ENCODE data around the gene CNIH3. TPM values are rescaled to one million over a fixed set of nuclear protein-coding genes. Genes with fewer than 3 reads are reported as not detected.

CNIH3 gene
- total and polyA plus RNA-seq, 10 of the 15 experiments (the other 5 are each of a cell fraction or from before 2014, with no cell fraction given) = 0.77 to 5.8 (median 1.8) TPM

DNA sequence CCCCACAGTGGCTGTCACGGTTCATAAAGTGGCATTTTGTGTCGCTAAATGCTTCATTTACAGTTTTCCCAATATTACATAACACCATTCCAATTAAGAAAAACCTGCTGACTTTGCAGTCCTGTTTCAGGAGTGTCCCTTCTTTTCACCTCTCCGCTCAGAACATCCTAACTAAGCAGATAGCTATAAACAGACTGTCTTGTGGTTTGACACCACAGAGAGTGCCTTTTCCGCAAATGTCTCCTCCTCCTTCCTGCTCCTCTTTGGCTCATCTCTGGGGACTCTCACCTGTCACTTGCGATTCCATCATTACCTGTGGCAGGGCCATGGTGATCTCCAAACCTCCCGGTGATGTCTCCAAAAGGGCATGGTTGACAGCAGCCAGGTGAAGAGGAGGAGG, 119.0 kb downstream of the CNIH3 start (continued):
- TF ChIP-seq SMAD1 (IDR thresholded peaks at IDR 0.05; ENCODE audit: low read depth, partially characterized antibody) (no peak), PML (IDR thresholded peaks at IDR 0.05; ENCODE audit: low read length) (no peak), POLR2AphosphoS2 (IDR thresholded peaks at IDR 0.05; ENCODE audit: low read depth, low read length) (no peak), CBX3 (IDR thresholded peaks at IDR 0.05; ENCODE audit: borderline replicate concordance, low read depth) (no peak), KAT2A (conservative IDR thresholded peaks at IDR 0.05; ENCODE audit: control insufficient read depth, low read depth, low read length) (no peak), MXI1 (IDR thresholded peaks at IDR 0.05; ENCODE audit: low read depth, low read length) (no peak), ESRRA (IDR thresholded peaks at IDR 0.05; ENCODE audit: low read length) (no peak), ETV6 (conservative IDR thresholded peaks at IDR 0.05 in 1 of 2, IDR thresholded peaks at IDR 0.05 in 1 of 2; ENCODE audit: borderline replicate concordance in 1 of 2, low read depth in 1 of 2) (no peak; a peak in 1 of 4 replicates), GABPA (IDR thresholded peaks at IDR 0.05; ENCODE audit: low read depth) (no peak), BCL11A (IDR thresholded peaks at IDR 0.05; ENCODE audit: low read depth, low read length) (no peak), ASH2L (IDR thresholded peaks at IDR 0.05; ENCODE audit: borderline replicate concordance, low read depth) (no peak), LARP7 (IDR thresholded peaks at IDR 0.05) (no peak)
- TF ChIP-seq, protein P1, sequence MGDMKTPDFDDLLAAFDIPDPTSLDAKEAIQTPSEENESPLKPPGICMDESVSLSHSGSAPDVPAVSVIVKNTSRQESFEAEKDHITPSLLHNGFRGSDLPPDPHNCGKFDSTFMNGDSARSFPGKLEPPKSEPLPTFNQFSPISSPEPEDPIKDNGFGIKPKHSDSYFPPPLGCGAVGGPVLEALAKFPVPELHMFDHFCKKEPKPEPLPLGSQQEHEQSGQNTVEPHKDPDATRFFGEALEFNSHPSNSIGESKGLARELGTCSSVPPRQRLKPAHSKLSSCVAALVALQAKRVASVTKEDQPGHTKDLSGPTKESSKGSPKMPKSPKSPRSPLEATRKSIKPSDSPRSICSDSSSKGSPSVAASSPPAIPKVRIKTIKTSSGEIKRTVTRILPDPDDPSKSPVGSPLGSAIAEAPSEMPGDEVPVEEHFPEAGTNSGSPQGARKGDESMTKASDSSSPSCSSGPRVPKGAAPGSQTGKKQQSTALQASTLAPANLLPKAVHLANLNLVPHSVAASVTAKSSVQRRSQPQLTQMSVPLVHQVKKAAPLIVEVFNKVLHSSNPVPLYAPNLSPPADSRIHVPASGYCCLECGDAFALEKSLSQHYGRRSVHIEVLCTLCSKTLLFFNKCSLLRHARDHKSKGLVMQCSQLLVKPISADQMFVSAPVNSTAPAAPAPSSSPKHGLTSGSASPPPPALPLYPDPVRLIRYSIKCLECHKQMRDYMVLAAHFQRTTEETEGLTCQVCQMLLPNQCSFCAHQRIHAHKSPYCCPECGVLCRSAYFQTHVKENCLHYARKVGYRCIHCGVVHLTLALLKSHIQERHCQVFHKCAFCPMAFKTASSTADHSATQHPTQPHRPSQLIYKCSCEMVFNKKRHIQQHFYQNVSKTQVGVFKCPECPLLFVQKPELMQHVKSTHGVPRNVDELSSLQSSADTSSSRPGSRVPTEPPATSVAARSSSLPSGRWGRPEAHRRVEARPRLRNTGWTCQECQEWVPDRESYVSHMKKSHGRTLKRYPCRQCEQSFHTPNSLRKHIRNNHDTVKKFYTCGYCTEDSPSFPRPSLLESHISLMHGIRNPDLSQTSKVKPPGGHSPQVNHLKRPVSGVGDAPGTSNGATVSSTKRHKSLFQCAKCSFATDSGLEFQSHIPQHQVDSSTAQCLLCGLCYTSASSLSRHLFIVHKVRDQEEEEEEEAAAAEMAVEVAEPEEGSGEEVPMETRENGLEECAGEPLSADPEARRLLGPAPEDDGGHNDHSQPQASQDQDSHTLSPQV (IDR thresholded peaks at IDR 0.05) = no peak
- TF ChIP-seq, protein P2, sequence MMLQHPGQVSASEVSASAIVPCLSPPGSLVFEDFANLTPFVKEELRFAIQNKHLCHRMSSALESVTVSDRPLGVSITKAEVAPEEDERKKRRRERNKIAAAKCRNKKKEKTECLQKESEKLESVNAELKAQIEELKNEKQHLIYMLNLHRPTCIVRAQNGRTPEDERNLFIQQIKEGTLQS (IDR thresholded peaks at IDR 0.05; ENCODE audit: borderline replicate concordance, extremely low read depth, low read depth, low read length) = no peak
- TF ChIP-seq, protein P3, sequence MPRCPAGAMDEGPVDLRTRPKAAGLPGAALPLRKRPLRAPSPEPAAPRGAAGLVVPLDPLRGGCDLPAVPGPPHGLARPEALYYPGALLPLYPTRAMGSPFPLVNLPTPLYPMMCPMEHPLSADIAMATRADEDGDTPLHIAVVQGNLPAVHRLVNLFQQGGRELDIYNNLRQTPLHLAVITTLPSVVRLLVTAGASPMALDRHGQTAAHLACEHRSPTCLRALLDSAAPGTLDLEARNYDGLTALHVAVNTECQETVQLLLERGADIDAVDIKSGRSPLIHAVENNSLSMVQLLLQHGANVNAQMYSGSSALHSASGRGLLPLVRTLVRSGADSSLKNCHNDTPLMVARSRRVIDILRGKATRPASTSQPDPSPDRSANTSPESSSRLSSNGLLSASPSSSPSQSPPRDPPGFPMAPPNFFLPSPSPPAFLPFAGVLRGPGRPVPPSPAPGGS (IDR thresholded peaks at IDR 0.05; ENCODE audit: borderline replicate concordance, insufficient read depth, low read depth, low read length, poor library complexity, severe bottlenecking) = no peak
- TF ChIP-seq, protein P4, sequence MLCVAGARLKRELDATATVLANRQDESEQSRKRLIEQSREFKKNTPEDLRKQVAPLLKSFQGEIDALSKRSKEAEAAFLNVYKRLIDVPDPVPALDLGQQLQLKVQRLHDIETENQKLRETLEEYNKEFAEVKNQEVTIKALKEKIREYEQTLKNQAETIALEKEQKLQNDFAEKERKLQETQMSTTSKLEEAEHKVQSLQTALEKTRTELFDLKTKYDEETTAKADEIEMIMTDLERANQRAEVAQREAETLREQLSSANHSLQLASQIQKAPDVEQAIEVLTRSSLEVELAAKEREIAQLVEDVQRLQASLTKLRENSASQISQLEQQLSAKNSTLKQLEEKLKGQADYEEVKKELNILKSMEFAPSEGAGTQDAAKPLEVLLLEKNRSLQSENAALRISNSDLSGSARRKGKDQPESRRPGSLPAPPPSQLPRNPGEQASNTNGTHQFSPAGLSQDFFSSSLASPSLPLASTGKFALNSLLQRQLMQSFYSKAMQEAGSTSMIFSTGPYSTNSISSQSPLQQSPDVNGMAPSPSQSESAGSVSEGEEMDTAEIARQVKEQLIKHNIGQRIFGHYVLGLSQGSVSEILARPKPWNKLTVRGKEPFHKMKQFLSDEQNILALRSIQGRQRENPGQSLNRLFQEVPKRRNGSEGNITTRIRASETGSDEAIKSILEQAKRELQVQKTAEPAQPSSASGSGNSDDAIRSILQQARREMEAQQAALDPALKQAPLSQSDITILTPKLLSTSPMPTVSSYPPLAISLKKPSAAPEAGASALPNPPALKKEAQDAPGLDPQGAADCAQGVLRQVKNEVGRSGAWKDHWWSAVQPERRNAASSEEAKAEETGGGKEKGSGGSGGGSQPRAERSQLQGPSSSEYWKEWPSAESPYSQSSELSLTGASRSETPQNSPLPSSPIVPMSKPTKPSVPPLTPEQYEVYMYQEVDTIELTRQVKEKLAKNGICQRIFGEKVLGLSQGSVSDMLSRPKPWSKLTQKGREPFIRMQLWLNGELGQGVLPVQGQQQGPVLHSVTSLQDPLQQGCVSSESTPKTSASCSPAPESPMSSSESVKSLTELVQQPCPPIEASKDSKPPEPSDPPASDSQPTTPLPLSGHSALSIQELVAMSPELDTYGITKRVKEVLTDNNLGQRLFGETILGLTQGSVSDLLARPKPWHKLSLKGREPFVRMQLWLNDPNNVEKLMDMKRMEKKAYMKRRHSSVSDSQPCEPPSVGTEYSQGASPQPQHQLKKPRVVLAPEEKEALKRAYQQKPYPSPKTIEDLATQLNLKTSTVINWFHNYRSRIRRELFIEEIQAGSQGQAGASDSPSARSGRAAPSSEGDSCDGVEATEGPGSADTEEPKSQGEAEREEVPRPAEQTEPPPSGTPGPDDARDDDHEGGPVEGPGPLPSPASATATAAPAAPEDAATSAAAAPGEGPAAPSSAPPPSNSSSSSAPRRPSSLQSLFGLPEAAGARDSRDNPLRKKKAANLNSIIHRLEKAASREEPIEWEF (IDR thresholded peaks at IDR 0.05; ENCODE audit: insufficient replicate concordance, low read depth, low read length) = no peak

All from GM12878 (cell line).